ENCODE data around the gene RPS15. TPM values are rescaled to one million over a fixed set of nuclear protein-coding genes. Genes with fewer than 3 reads are reported as not detected.

Gene RPS15
- polyA plus RNA-seq, 1 donor (not counting 4 experiments of a cell fraction or from before 2014, with no cell fraction given), result 795 TPM

DNA sequence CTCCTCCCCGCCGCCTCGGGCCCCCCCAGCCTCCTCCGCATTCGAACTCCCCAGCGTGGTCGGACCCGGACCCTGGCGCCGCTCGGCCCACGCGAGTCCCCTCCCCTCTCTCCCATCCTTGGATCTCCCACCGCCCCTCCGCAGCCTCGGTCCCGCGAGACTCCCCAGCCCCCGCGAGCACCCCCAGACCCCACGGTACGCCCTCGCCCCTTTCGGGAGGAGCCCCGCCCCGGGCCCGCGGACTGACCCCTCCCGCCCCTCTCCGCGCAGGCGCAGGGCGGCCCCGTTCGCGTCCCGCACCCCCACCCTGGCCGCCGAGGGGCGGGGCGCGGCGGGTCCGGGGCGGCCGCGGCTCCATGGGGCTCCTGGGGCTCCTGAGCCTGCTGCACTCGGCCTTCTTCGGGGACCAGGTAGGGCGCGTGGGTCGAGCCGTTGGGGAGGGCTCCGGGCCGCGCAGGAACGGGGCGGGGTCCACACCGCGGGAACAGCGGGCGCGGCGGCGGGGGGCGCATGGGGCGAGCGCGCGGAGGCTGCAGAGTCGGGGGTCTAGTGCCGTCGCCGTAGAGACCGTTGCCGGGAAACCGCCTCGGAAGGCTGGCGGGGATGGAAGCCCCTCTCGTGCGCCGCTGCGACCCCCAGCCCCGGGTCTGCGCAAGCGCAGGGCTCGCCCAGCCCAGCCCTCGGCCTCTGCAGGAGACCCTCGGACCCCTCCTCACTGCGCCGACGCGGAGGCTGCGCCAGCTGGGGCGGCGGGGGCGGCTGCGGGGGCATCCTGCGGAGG lies 7.9 kb downstream of the RPS15 start:
- FAIRE-seq (no peak), DNase-seq (ENCODE audit: low read depth, low spot score) (no peak)
- H3K27ac ChIP-seq (ENCODE audit: control insufficient read depth, insufficient read depth, low read length), result no peak overlapping the region
- TF ChIP-seq EZH2 (IDR thresholded peaks at IDR 0.05; ENCODE audit: low read length), result no peak
- TF ChIP-seq, protein P1, sequence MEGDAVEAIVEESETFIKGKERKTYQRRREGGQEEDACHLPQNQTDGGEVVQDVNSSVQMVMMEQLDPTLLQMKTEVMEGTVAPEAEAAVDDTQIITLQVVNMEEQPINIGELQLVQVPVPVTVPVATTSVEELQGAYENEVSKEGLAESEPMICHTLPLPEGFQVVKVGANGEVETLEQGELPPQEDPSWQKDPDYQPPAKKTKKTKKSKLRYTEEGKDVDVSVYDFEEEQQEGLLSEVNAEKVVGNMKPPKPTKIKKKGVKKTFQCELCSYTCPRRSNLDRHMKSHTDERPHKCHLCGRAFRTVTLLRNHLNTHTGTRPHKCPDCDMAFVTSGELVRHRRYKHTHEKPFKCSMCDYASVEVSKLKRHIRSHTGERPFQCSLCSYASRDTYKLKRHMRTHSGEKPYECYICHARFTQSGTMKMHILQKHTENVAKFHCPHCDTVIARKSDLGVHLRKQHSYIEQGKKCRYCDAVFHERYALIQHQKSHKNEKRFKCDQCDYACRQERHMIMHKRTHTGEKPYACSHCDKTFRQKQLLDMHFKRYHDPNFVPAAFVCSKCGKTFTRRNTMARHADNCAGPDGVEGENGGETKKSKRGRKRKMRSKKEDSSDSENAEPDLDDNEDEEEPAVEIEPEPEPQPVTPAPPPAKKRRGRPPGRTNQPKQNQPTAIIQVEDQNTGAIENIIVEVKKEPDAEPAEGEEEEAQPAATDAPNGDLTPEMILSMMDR (optimal IDR thresholded peaks at IDR 0.05 in 1 of 3, IDR thresholded peaks at IDR 0.05 in 1 of 3, conservative IDR thresholded peaks at IDR 0.05 in 1 of 3; ENCODE audit: extremely low read depth in 1 of 3, insufficient read depth in 2 of 3, low read length in 3 of 3), result no peak
- peaks cover 8% of the 10 kb centered on the region for H3K79me2 ChIP-seq (ENCODE audit: control insufficient read depth, insufficient read depth, low read length)
- no peak overlapping the region for H3K9ac ChIP-seq (ENCODE audit: control insufficient read depth, extremely low read depth, insufficient read depth, low read length)
- H2AFZ ChIP-seq (ENCODE audit: control insufficient read depth, low read length), result no peak overlapping the region
- dilution Hi-C loops (cut with MboI; ENCODE audit: extremely low pct_ligation_motif_present, low sequenced_read_pairs), result no loop called here
- peaks cover 6% of the 10 kb centered on the region for H3K4me1 ChIP-seq (ENCODE audit: control insufficient read depth, extremely low read depth, insufficient read depth, low read length)
- peaks cover 55% of the 10 kb centered on the region for H3K27me3 ChIP-seq (ENCODE audit: control insufficient read depth, extremely low read depth, insufficient read depth, low read length)
- H3K36me3 ChIP-seq (ENCODE audit: control insufficient read depth in 2 of 2, extremely low read depth in 1 of 2, insufficient read depth in 2 of 2, low read length in 2 of 2), result peaks cover 11 to 16% of the 10 kb centered on the region in 2 experiments
- no peak overlapping the region for H3K4me2 ChIP-seq (ENCODE audit: control insufficient read depth, extremely low read depth, insufficient read depth, low read depth, low read length)
- peaks cover 9% of the 10 kb centered on the region for H4K20me1 ChIP-seq (ENCODE audit: control insufficient read depth, extremely low read depth, insufficient read depth, low read length)
- no peaks in the 10 kb centered on the region for H3K9me3 ChIP-seq (ENCODE audit: control insufficient read depth, low read depth, low read length)
- peaks cover 3% of the 10 kb centered on the region for H3K9me1 ChIP-seq (ENCODE audit: control insufficient read depth, extremely low read depth, insufficient read depth, low read length)
- H3K4me3 ChIP-seq (ENCODE audit: control insufficient read depth in 2 of 3, extremely low read depth in 1 of 3, insufficient read depth in 2 of 3, low read depth in 1 of 3, low read length in 3 of 3), result no peak overlapping the region

DNA sequence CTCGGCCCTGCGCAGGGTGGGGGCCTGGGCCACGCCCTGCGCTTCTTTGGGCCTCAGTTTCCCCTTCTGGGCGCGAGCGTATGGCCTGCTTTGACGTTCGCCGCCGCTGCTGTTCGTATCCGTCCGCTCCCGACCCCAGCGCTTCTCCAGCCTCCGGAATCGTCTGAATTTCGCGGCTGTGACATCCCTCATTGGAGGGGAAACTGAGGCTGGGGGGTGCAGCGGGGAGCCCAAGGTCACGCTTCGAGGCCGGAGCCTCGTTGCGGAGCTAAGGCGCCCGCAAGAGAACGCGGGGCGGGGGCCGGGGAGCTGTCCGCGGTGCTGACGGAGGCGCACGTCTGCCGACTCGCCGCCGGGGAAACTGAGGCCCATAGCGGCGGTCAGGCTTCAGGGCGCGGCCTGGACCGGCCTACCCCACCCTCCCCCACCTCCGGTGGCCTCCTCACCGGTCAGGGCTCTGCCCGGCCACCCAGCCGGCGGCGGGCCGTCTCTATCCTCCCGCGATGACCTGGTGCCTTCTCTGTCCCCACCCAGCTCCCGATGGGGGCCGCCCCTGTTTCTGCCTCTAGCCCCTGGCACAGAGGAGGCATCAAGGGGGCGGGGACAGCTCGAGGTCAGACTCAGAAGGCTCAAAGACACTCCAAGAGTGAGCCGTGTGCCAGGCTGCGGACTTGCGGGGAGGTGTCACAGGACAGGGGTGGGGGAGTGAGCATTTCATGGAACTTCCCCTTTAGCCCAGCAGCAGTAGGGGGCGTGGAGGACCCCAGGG lies 8.7 kb downstream of the RPS15 start:
- Histone ChIP-seq H3K9me3 (ENCODE audit: control insufficient read depth, low read depth, low read length) (no peaks in the 10 kb centered on the region), H2AFZ (ENCODE audit: control insufficient read depth, low read length) (no peak overlapping the region), H3K4me2 (ENCODE audit: control insufficient read depth, extremely low read depth, insufficient read depth, low read depth, low read length) (no peak overlapping the region), H3K9ac (ENCODE audit: control insufficient read depth, extremely low read depth, insufficient read depth, low read length) (no peak overlapping the region), H3K4me3 (ENCODE audit: control insufficient read depth in 2 of 3, extremely low read depth in 1 of 3, insufficient read depth in 2 of 3, low read depth in 1 of 3, low read length in 3 of 3) (no peak overlapping the region), H4K20me1 (ENCODE audit: control insufficient read depth, extremely low read depth, insufficient read depth, low read length) (peaks cover 7% of the 10 kb centered on the region), H3K36me3 (ENCODE audit: control insufficient read depth in 2 of 2, extremely low read depth in 1 of 2, insufficient read depth in 2 of 2, low read length in 2 of 2) (peaks cover 5 to 10% of the 10 kb centered on the region in 2 experiments), H3K9me1 (ENCODE audit: control insufficient read depth, extremely low read depth, insufficient read depth, low read length) (peaks cover 3% of the 10 kb centered on the region), H3K27ac (ENCODE audit: control insufficient read depth, insufficient read depth, low read length) (no peak overlapping the region), H3K79me2 (ENCODE audit: control insufficient read depth, insufficient read depth, low read length) (peaks cover 1% of the 10 kb centered on the region), H3K4me1 (ENCODE audit: control insufficient read depth, extremely low read depth, insufficient read depth, low read length) (peaks cover 6% of the 10 kb centered on the region), H3K27me3 (ENCODE audit: control insufficient read depth, extremely low read depth, insufficient read depth, low read length) (peaks cover 62% of the 10 kb centered on the region)
- no peak for FAIRE-seq
- no peak for DNase-seq (ENCODE audit: low read depth, low spot score)
- dilution Hi-C loops (cut with MboI; ENCODE audit: extremely low pct_ligation_motif_present, low sequenced_read_pairs), result no loop called here
- peak; percentile 71 for TF ChIP-seq EZH2 (IDR thresholded peaks at IDR 0.05; ENCODE audit: low read length)
- TF ChIP-seq, protein P1 (optimal IDR thresholded peaks at IDR 0.05 in 1 of 3, IDR thresholded peaks at IDR 0.05 in 1 of 3, conservative IDR thresholded peaks at IDR 0.05 in 1 of 3; ENCODE audit: extremely low read depth in 1 of 3, insufficient read depth in 2 of 3, low read length in 3 of 3), result no peak

Measured in keratinocyte (primary cell).